ENCODE data around the gene INSYN2B. TPM values are rescaled to one million over a fixed set of nuclear protein-coding genes. Genes with fewer than 3 reads are reported as not detected.
"Not testable (repeated sequence)": the region's sequence is repeated elsewhere in the genome, so short reads cannot be mapped to it uniquely, and the experiment has no call there.

The INSYN2B gene
- total and polyA plus RNA-seq, 9 donors = 0.12 to 3.3 (median 1.1) TPM; not detected in 1

DNA sequence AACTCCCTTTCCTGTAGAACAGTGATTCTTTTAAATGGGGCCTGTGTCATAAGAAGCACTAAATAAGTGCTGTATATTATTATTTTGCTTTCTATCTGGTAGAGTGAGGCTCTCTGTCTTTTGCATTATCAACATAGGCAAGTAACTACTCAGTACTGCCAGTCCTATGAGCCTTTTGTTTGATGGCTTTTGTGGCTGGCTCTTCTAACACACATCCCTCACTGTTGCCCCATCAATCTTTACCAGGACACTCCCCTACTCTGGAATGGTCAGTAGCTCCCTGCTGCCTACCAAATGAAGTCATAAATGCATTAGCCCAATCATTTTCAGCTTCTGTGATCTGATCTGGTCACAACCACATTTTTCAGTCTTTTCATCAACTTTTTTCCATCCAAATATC lies 137.6 kb downstream of the INSYN2B start:
- Histone ChIP-seq H3K4me3 (no peak overlapping the region), H3K4me1 (ENCODE audit: insufficient read depth) (no peaks in the 10 kb centered on the region), H3K27ac (no peak overlapping the region), H3K36me3 (no peaks in the 10 kb centered on the region), H3K9me3 (no peaks in the 10 kb centered on the region), H3K27me3 (no peaks in the 10 kb centered on the region)
- TF ChIP-seq POLR2A (IDR thresholded peaks at IDR 0.05) = no peak
- no peak for TF ChIP-seq EP300 (IDR thresholded peaks at IDR 0.05)
- intact Hi-C loops (cut with DNase I) = no loop called here
- DNase-seq = no peak

DNA sequence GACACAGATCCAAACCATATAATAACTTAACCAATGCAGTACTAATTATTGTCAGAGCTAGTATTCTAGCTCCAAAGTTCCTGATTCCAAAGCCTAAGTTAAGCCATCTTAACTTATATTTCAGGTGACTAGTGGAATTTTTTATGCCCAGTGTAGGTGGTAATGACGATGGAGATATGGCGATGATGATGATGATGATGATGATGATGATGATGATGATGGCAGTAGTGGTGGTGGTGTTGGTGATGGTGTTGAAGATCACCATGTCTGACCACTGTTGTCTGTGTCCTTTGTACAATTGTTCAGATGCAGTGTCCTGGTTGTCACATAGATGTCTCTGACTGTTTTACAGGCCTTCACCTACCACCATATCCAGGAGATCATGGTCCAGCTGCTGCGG lies 139.9 kb downstream of the INSYN2B start:
- no peaks in the 10 kb centered on the region for H3K27me3 ChIP-seq
- no peaks in the 10 kb centered on the region for H3K4me1 ChIP-seq (ENCODE audit: insufficient read depth)
- no peaks in the 10 kb centered on the region for H3K9me3 ChIP-seq
- DNase-seq = no peak
- H3K27ac ChIP-seq = no peak overlapping the region
- intact Hi-C loops (cut with DNase I) = no loop called here
- no peaks in the 10 kb centered on the region for H3K36me3 ChIP-seq
- TF ChIP-seq POLR2A (IDR thresholded peaks at IDR 0.05) = no peak
- TF ChIP-seq, protein P1, sequence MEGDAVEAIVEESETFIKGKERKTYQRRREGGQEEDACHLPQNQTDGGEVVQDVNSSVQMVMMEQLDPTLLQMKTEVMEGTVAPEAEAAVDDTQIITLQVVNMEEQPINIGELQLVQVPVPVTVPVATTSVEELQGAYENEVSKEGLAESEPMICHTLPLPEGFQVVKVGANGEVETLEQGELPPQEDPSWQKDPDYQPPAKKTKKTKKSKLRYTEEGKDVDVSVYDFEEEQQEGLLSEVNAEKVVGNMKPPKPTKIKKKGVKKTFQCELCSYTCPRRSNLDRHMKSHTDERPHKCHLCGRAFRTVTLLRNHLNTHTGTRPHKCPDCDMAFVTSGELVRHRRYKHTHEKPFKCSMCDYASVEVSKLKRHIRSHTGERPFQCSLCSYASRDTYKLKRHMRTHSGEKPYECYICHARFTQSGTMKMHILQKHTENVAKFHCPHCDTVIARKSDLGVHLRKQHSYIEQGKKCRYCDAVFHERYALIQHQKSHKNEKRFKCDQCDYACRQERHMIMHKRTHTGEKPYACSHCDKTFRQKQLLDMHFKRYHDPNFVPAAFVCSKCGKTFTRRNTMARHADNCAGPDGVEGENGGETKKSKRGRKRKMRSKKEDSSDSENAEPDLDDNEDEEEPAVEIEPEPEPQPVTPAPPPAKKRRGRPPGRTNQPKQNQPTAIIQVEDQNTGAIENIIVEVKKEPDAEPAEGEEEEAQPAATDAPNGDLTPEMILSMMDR (IDR thresholded peaks at IDR 0.05) = no peak
- WGBS, 3 donors = 87 to 97% (median 87%) methylated on average over 3 of the region's 3 CpGs
- no peak overlapping the region for H3K4me3 ChIP-seq

DNA sequence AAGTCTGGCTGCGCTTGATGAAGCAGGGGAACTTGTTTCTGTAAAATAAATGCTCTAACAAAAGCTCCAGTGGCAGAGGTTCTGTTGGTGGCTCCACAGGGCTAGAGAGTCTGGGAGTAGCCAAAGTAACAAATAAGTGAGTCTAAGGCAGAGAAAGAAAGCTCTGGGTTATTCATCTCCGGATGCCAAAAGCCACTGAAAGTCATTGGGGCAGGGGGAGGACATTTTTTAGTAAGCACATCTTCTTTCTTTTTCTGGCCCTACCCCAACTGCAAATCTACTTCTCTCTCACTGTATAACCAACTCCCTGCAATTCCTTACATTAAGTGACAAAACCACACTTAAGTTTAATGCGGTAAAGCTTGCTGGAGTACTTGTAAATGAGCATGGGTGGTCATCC lies 141.6 kb downstream of the INSYN2B start:
- H3K27me3 ChIP-seq = no peaks in the 10 kb centered on the region
- no peak overlapping the region for H3K4me3 ChIP-seq
- intact Hi-C loops (cut with DNase I) = no loop called here
- H3K4me1 ChIP-seq (ENCODE audit: insufficient read depth) = no peaks in the 10 kb centered on the region
- TF ChIP-seq POLR2A (IDR thresholded peaks at IDR 0.05) = no peak
- no peak for TF ChIP-seq EP300 (IDR thresholded peaks at IDR 0.05)
- TF ChIP-seq, protein P1 (IDR thresholded peaks at IDR 0.05) = no peak
- H3K9me3 ChIP-seq = no peaks in the 10 kb centered on the region
- no peak overlapping the region for H3K27ac ChIP-seq
- H3K36me3 ChIP-seq = no peaks in the 10 kb centered on the region
- DNase-seq = no peak
- WGBS, 3 donors = 78 to 83% (median 80%) methylated on average over 3 of the region's 3 CpGs

DNA sequence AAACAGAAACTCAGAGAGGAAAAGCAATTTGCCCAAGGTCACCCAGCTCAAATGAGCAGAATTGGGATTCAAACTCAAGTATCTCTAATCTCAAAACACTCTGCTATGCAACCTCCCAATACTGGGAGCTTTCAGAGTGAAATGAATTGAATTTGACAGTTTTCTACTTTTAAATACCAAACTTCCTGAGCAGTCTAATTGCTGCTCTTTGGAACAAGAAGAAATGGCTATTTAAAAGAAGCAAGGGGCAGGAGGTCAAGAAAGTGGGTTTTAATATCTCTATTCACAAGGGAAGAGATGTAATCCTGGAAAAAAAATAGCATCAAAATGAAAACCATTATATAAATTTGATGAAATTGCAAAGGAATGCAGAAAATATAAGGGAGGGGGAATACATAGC lies 142.6 kb downstream of the INSYN2B start:
- H3K27ac ChIP-seq = no peak overlapping the region
- TF ChIP-seq POLR2A (IDR thresholded peaks at IDR 0.05) (no peak), EP300 (IDR thresholded peaks at IDR 0.05) (no peak)
- TF ChIP-seq, protein P1 (IDR thresholded peaks at IDR 0.05) = no peak
- H3K4me1 ChIP-seq (ENCODE audit: insufficient read depth) = no peaks in the 10 kb centered on the region
- intact Hi-C loops (cut with DNase I) = no loop called here
- DNase-seq = no peak
- no peak overlapping the region for H3K4me3 ChIP-seq
- no peaks in the 10 kb centered on the region for H3K9me3 ChIP-seq
- H3K27me3 ChIP-seq = no peaks in the 10 kb centered on the region
- no peaks in the 10 kb centered on the region for H3K36me3 ChIP-seq

DNA sequence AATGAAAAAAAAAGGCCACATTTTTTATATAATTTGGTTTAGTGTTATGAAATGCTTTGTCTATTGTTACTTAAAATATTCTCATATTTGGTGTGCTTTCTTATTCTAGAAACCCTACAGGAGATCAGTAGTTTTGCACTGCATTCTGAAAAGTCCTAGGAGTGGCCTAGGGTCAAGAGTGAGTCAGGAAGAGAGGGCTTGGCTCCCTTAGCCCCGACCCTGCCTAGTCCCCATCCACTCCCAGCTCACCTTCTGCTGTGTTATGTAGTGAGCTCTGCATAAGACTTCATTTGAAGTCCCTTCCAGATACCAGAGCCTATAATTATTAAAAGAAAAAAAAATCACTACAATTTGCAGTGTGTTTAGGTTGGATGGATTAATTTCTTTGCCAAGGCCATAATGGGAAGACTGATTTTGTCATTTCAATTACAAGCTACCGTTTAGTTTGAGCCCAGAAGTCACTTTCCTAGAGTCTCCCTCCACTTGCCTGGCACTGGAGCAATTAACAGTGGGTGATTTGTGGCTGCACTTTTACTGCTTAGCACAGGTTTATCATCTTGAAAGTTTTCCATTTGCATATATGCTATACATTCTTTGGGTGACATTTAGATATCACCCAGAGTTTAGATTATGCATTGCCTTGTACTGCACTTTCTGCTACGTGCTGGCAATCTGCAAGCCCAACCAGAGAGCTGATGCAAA lies 143.3 kb downstream of the INSYN2B start:
- intact Hi-C loops (cut with DNase I) = no loop called here
- H3K27ac ChIP-seq = no peak overlapping the region

DNA sequence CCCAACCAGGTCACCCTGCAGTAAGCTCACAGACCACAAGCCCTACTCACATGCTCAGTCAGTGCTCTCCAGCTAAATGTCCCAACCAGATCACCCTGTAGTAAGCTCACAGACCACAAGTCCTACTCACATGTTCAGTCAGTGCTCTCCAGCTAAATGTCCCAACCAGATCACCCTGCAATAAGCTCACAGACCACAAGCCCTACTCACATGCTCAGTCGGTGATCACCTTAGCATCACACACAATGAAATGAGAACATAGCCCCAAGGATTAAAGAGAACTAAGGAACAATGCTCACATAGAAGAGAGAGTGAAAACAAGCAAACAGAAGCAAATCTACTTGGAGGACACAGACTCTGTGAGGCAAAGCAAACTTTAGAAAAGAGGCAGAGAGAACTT lies 145.8 kb downstream of the INSYN2B start:
- WGBS, 3 donors = 82 to 93% (median 89%) methylated on average over 1 of the region's 1 CpG
- H3K4me1 ChIP-seq (ENCODE audit: insufficient read depth); intact Hi-C loops (cut with DNase I); H3K27me3 ChIP-seq; H3K27ac ChIP-seq; H3K4me3 ChIP-seq; H3K36me3 ChIP-seq; H3K9me3 ChIP-seq; DNase-seq: not testable (repeated sequence)

More for the DNA sequence above, 143.3 kb downstream of the INSYN2B start:
- WGBS, 3 donors = 51 to 61% (median 58%) methylated on average over 3 of the region's 3 CpGs
- Histone ChIP-seq H3K9me3 (no peaks in the 10 kb centered on the region), H3K4me1 (ENCODE audit: insufficient read depth) (no peaks in the 10 kb centered on the region), H3K4me3 (no peak overlapping the region), H3K27me3 (no peaks in the 10 kb centered on the region), H3K36me3 (no peaks in the 10 kb centered on the region)
- no peak for DNase-seq
- TF ChIP-seq EP300 (IDR thresholded peaks at IDR 0.05) (no peak), POLR2A (IDR thresholded peaks at IDR 0.05) (no peak)
- TF ChIP-seq, protein P1 (IDR thresholded peaks at IDR 0.05) = no peak

DNA sequence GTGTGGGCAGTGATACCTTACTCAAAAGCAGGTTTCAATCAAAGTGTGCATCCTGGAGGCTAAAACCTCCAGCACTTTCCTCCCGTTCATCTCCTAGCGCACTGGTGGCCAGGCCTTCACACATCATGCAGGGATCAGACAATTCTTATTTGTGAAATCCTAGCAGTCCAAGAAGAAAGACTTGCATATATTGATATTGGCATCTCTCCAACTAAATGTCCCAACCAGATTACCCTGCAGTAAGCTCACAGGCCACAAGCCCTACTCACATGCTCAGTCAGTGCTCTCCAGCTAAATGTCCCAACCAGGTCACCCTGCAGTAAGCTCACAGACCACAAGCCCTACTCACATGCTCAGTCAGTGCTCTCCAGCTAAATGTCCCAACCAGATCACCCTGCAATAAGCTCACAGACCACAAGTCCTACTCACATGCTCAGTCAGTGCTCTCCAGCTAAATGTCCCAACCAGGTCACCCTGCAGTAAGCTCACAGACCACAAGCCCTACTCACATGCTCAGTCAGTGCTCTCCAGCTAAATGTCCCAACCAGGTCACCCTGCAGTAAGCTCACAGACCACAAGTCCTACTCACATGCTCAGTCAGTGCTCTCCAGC lies 146.5 kb downstream of the INSYN2B start:
- DNase-seq; H3K4me3 ChIP-seq; H3K36me3 ChIP-seq; H3K9me3 ChIP-seq; H3K27me3 ChIP-seq; intact Hi-C loops (cut with DNase I); H3K27ac ChIP-seq; H3K4me1 ChIP-seq (ENCODE audit: insufficient read depth): not testable (repeated sequence)
- WGBS, 3 donors = 95 to 100% (median 98%) methylated on average over 2 of the region's 2 CpGs

All from ovary (tissue), 9 donors.